Transverse colon (tissue), 4 donors: ENCODE measurements around the gene ATG9A.

Source experiments
- CTCF ChIP-seq, 5 experiments: fragments of 200-600 bp in 3 of 5; fragments of 450-650 bp in 2 of 5; sonication (generic) in 3 of 5; IDR thresholded peaks; 1 replicate in 2 of 5; 2 replicates in 3 of 5; pipeline ENCODE4 v1.5.1; 2016 to 2017; ENCODE audit warnings: antibody characterized with exemption in 5 of 5, inconsistent platforms in 3 of 5, mild to moderate bottlenecking in 2 of 5, moderate library complexity in 1 of 5
- EP300 ChIP-seq: sonication (generic); formaldehyde crosslinking; IDR thresholded peaks from one replicate; pipeline ENCODE4 v1.6.1; 2017; ENCODE audit warnings: antibody characterized with exemption, low read depth
- POLR2A ChIP-seq: fragments of 450-650 bp; IDR thresholded peaks from one replicate; pipeline ENCODE4 v1.6.1; 2016; ENCODE audit warnings: antibody characterized with exemption, mild to moderate bottlenecking, moderate library complexity
- POLR2AphosphoS5 ChIP-seq, 3 donors: sonication (generic); formaldehyde crosslinking; IDR thresholded peaks; one replicate each; pipeline ENCODE4 v1.6.1; 2016; ENCODE audit warnings: antibody characterized with exemption in 3 of 3

DNA sequence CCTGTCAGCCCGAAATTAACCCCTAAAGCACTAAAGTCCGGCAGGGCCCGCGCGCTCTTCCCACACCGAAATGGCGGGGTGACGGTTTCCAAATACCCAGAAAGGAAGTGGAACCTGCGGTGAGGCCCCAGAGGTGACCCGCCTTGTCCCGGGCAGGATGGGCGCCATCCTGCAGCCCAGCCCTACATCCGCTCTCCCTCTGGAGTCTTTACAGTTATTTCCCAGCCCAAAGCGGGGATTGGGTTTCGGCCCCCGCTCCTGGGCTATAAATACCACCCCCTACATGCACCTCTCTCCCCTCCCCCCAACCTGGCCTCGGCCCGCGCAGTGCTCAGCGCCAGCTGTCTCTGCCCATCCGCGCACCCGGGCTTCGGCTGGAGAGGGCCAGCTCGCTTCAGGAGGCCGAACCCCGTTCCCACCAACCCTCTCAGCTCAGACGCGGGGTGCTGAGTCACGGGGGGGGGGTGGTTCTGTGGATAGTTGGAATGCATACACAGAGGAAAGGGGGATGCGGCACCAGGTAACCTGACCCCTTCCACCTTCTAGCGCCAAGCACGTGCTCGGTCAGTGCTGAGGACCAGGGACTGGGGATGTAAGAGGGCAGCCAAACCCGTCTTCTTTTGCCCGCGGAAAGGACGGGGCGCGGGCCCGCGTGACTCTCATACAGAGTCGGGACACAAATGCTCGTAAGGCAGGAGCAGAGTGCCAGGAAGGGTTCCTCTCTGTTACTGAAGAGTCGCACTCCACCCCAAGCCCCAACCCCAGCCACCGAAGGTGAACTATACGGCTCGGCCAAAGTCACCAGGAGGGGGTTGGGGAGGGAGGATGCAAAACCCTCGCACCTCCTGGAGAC lies 23.7 kb upstream of the ATG9A start, which contains the start of gene TUBA4B:
- TF ChIP-seq CTCF (IDR thresholded peaks at IDR 0.05), result no peak
- TF ChIP-seq POLR2AphosphoS5 (IDR thresholded peaks at IDR 0.05), result no peak
- no peak for TF ChIP-seq POLR2A
- no peak for TF ChIP-seq EP300
